ENCODE results near the gene CRIP3.

- 0 out of 2 replicates have a peak, but pooled peaks have one; percentile 23 for TF ChIP-seq EZH2phosphoT487 (IDR thresholded peaks at IDR 0.05; ENCODE audit: insufficient read depth, low read depth)
- TF ChIP-seq EZH2 (IDR thresholded peaks at IDR 0.05; ENCODE audit: insufficient read depth, poor library complexity, severe bottlenecking) = no peak
Measured at GRCh38 chr6:43275801-43276576, 32.6 kb downstream of the CRIP3 start.
